PC-9 (cell line): Measurements from ENCODE around the gene CMTM5.

ENCODE experiments used
- EZH2 ChIP-seq: fragments of 200-600 bp; sonication (generic); IDR thresholded peaks from 2 replicates; pipeline ENCODE4 v1.8.0; 2017; ENCODE audit warnings: antibody characterized with exemption, low read depth
- TF ChIP-seq, protein P1 (sequence below): fragments of 200-600 bp; sonication (generic); conservative IDR thresholded peaks from 2 replicates; pipeline ENCODE4 v1.6.1; 2017; ENCODE audit warnings: mixed run types, antibody characterized with exemption, mild to moderate bottlenecking, moderate library complexity

DNA sequence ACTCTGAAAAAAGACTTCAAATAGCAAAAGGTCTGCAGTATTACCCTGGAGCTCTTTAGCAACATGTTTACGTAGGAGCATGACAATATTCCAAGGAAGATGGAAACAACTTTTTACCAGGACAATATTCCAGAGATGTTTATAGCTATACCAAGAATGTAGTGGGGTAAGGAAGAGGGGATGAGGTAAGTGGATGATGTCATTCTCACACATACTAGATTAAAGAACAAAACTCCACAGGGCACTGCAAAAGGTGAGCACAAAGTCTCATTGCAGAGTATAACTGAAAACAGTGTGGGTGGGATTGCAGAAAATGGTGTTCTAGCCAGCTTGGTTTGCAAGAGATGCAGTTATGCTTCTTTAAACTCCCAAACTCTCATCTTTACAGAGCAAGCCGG lies 8.4 kb downstream of the CMTM5 start:
- TF ChIP-seq EZH2, result no peak
- TF ChIP-seq, protein P1, sequence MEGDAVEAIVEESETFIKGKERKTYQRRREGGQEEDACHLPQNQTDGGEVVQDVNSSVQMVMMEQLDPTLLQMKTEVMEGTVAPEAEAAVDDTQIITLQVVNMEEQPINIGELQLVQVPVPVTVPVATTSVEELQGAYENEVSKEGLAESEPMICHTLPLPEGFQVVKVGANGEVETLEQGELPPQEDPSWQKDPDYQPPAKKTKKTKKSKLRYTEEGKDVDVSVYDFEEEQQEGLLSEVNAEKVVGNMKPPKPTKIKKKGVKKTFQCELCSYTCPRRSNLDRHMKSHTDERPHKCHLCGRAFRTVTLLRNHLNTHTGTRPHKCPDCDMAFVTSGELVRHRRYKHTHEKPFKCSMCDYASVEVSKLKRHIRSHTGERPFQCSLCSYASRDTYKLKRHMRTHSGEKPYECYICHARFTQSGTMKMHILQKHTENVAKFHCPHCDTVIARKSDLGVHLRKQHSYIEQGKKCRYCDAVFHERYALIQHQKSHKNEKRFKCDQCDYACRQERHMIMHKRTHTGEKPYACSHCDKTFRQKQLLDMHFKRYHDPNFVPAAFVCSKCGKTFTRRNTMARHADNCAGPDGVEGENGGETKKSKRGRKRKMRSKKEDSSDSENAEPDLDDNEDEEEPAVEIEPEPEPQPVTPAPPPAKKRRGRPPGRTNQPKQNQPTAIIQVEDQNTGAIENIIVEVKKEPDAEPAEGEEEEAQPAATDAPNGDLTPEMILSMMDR, result no peak
